ENCODE results near the gene TOMM40.

- TF ChIP-seq CTCF (IDR thresholded peaks at IDR 0.05) (no peak), POLR2A (IDR thresholded peaks at IDR 0.05) (no peak)
Measured at GRCh38 chr19:44903216-44903601, 12.2 kb downstream of the TOMM40 start.

All from Peyer's patch (tissue), 4 donors.